Cardiac fibroblast (primary cell): ENCODE measurements around the gene IKZF1.

ENCODE experiments used
- DNase-seq, 2 donors: peaks; one replicate each; pipeline versions ENCODE4 v3.0.0 to v3.0.0-alpha.2; 2010; ENCODE audit warnings: low read depth in 2 of 2
- H3K4me3 ChIP-seq, 2 donors: replicated peaks in 1 of 2; 1 replicate in 1 of 2; 2 replicates in 1 of 2; pipeline ENCODE4 v1.5.1; 2011; ENCODE audit warnings: low read depth in 2 of 2, low read length in 2 of 2, mild to moderate bottlenecking in 2 of 2, moderate library complexity in 1 of 2
- CTCF ChIP-seq: IDR thresholded peaks from one replicate; pipeline ENCODE4 v1.5.1; 2011; ENCODE audit warnings: low read depth, mild to moderate bottlenecking, low read length, inconsistent platforms

The IKZF1 gene

GRCh38 chr7:50292763-50293162, 11.8 kb upstream of the IKZF1 start:
- no peak for DNase-seq
- no peak for TF ChIP-seq CTCF
- H3K4me3 ChIP-seq = no peak overlapping the region

- no peak for TF ChIP-seq CTCF
- H3K4me3 ChIP-seq = no peak overlapping the region
- no peak for DNase-seq
These were observed 10.9 kb upstream of the IKZF1 start for GRCh38 chr7:50293509-50294179.

GRCh38 chr7:50295133-50295532, 9.4 kb upstream of the IKZF1 start:
- no peak for DNase-seq
- no peak overlapping the region for H3K4me3 ChIP-seq
- TF ChIP-seq CTCF = no peak

GRCh38 chr7:50296799-50297198, 7.7 kb upstream of the IKZF1 start:
- no peak for TF ChIP-seq CTCF
- no peak for DNase-seq
- no peak overlapping the region for H3K4me3 ChIP-seq

- no peak for TF ChIP-seq CTCF
- H3K4me3 ChIP-seq = no peak overlapping the region
- no peak for DNase-seq
These were observed 5.5 kb upstream of the IKZF1 start for GRCh38 chr7:50298811-50299562.

- no peak for TF ChIP-seq CTCF
- no peak overlapping the region for H3K4me3 ChIP-seq
- DNase-seq = no peak
These were observed 4.2 kb upstream of the IKZF1 start for GRCh38 chr7:50300336-50300735.
